ENCODE results near the gene RETSAT.

RETSAT gene

GRCh38 chr2:85354286-85355072 lies at the start of gene RETSAT, which contains the start of gene ELMOD3:
TSS of gene RETSAT (minus strand) at chr2:85354528. CDS start at chr2:85354507, 21 bp downstream.
TSS of gene ELMOD3 (plus strand) at chr2:85354769. CDS start at chr2:85357199, 2,430 bp downstream.
- Histone ChIP-seq H3K4me1 (no peaks in the 10 kb centered on the region; the same call in 1 of the 2 replicates), H3K36me3 (replicated peaks) (peaks cover 19% of the 10 kb centered on the region), H3K4me3 (peak within 1 kb of the TSS; percentile 74), H3K9me3 (no peaks in the 10 kb centered on the region), H3K27me3 (ENCODE audit: low read depth) (no peaks in the 10 kb centered on the region)
- in situ Hi-C loops (cut with MboI; ENCODE audit: low sequenced_read_pairs) = no loop called here
- peak; percentile 97 to 99 for DNase-seq (ENCODE audit: low spot score in 2 of 2)

GRCh38 chr2:85401844-85402243 lies 47.5 kb upstream of the RETSAT start:
- peaks cover 10% of the 10 kb centered on the region for H3K9me3 ChIP-seq
- H3K4me1 ChIP-seq = no peaks in the 10 kb centered on the region; the same call in 1 of the 2 replicates
- no peaks in the 10 kb centered on the region for H3K27me3 ChIP-seq (ENCODE audit: low read depth)
- H3K4me3 ChIP-seq = no peak overlapping the region
- DNase-seq (ENCODE audit: low spot score in 2 of 2) = no peak
- in situ Hi-C loops (cut with MboI; ENCODE audit: low sequenced_read_pairs) = no loop called here
- no peaks in the 10 kb centered on the region for H3K36me3 ChIP-seq (replicated peaks)

GRCh38 chr2:85401464-85401805 lies 47.1 kb upstream of the RETSAT start:
- Histone ChIP-seq H3K36me3 (replicated peaks) (no peaks in the 10 kb centered on the region), H3K9me3 (peaks cover 10% of the 10 kb centered on the region), H3K4me3 (no peak overlapping the region), H3K4me1 (no peaks in the 10 kb centered on the region; the same call in 1 of the 2 replicates), H3K27me3 (ENCODE audit: low read depth) (no peaks in the 10 kb centered on the region)
- DNase-seq (ENCODE audit: low spot score in 2 of 2) = no peak
- in situ Hi-C loops (cut with MboI; ENCODE audit: low sequenced_read_pairs) = no loop called here

- Histone ChIP-seq H3K27me3 (ENCODE audit: low read depth) (no peaks in the 10 kb centered on the region), H3K36me3 (replicated peaks) (no peaks in the 10 kb centered on the region), H3K4me3 (no peak overlapping the region), H3K9me3 (peaks cover 10% of the 10 kb centered on the region), H3K4me1 (no peaks in the 10 kb centered on the region; the same call in 1 of the 2 replicates)
- DNase-seq (ENCODE audit: low spot score in 2 of 2) = no peak
- in situ Hi-C loops (cut with MboI; ENCODE audit: low sequenced_read_pairs) = no loop called here
Observed at GRCh38 chr2:85400541-85401463, 46.5 kb upstream of the RETSAT start.

DNA sequence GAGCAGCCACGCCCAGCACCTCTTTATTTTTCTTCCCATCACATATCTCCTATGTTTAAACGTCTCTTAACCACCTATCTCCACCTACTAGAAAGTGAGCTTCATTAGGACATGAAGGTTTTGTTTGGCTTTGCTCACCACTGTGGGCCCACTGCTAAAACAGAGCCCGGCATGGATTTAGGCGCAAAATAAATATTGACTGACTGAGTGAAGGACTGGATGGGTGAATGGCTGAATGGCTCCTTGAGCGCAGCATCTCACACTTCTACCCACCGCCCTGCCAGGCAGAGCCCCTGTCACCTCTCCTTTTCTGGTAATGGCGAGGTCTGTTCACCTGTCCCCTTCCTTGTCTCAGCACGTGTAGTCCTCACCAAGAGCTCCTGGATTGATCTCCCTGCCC lies 45.7 kb upstream of the RETSAT start:
- Histone ChIP-seq H3K4me1 (no peaks in the 10 kb centered on the region; the same call in 1 of the 2 replicates), H3K36me3 (replicated peaks) (no peaks in the 10 kb centered on the region), H3K4me3 (no peak overlapping the region), H3K27me3 (ENCODE audit: low read depth) (no peaks in the 10 kb centered on the region), H3K9me3 (peaks cover 10% of the 10 kb centered on the region)
- DNase-seq (ENCODE audit: low spot score in 2 of 2) = no peak
- in situ Hi-C loops (cut with MboI; ENCODE audit: low sequenced_read_pairs) = no loop called here

GRCh38 chr2:85399183-85399455 lies 44.8 kb upstream of the RETSAT start:
- Histone ChIP-seq H3K27me3 (ENCODE audit: low read depth) (no peaks in the 10 kb centered on the region), H3K4me3 (no peak overlapping the region), H3K36me3 (replicated peaks) (no peaks in the 10 kb centered on the region), H3K4me1 (no peaks in the 10 kb centered on the region), H3K9me3 (peaks cover 5% of the 10 kb centered on the region)
- DNase-seq (ENCODE audit: low spot score in 2 of 2) = no peak
- in situ Hi-C loops (cut with MboI; ENCODE audit: low sequenced_read_pairs) = no loop called here

- Histone ChIP-seq H3K4me3 (no peak overlapping the region), H3K4me1 (no peaks in the 10 kb centered on the region), H3K36me3 (replicated peaks) (no peaks in the 10 kb centered on the region), H3K9me3 (peaks cover 5% of the 10 kb centered on the region), H3K27me3 (ENCODE audit: low read depth) (no peaks in the 10 kb centered on the region)
- no peak for DNase-seq (ENCODE audit: low spot score in 2 of 2)
- in situ Hi-C loops (cut with MboI; ENCODE audit: low sequenced_read_pairs) = no loop called here
Observed at GRCh38 chr2:85398426-85399182, 44.3 kb upstream of the RETSAT start.

DNA sequence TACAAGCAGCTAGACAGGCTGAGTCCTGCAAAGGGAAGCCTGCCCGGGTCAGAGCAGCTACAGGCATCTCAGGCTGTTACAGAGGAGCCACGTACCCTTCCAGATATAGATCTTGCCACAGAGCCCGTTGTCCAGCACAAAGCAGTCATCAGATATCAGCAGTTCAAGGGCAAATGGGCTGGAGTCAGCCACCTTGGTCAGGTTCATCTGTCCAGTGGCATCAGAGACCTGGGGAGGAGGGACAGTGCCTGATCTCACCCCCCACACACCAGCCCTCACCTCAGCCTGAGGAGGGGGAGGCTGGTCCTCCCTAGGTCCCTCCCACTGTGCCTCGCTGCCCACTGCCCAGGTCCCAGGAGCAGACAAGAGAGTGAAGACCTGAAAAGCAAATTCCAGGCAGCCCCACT lies 43.6 kb upstream of the RETSAT start:
- Histone ChIP-seq H3K9me3 (no peaks in the 10 kb centered on the region), H3K4me3 (no peak overlapping the region), H3K36me3 (replicated peaks) (no peaks in the 10 kb centered on the region), H3K4me1 (no peaks in the 10 kb centered on the region), H3K27me3 (ENCODE audit: low read depth) (no peaks in the 10 kb centered on the region)
- in situ Hi-C loops (cut with MboI; ENCODE audit: low sequenced_read_pairs) = no loop called here
- DNase-seq (ENCODE audit: low spot score in 2 of 2) = no peak

DNA sequence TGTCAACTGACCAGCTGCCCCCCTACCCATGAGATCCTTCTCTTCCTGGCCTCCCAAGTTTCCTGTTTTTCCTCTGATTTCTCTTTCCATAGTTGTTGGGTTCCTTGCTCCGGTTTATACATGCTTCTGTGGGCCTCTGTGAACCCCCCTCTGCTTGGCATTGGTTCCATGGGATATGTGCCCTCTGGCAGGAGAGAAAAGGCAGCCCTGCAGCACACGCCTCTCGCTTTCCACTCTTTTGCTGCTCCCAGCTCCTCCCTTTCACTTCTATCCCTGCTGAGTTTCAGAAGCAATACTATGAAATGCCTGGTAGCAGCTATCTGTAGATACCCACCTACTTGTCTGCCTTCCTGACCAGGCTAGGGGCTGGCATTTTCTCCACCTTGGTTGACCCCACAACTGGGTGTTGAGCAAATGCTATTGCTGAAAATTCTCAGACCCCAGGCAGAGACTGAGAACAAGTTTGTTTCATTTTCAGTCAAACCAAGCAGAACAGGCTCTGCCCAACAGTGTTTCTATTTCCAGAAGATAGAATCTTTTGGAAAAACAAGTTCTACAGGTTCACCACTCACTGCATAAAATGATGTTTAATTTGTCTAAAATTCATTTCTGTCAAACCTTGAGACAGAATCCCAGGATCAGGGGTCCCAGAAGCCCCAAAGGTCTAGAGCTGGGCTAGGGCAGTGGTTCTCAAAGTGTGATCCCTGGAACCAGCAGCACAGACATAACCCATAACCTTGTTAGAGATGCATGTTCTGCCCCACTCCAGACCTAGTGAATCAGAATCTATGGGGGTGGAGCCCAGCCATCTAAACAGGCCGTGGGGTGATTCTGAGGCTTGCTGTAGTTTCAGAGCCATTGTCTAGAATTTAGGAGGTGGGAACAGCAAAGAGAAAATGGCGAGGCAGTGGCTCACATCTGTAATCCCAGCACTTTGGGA lies 42.5 kb upstream of the RETSAT start:
- in situ Hi-C loops (cut with MboI; ENCODE audit: low sequenced_read_pairs) = no loop called here
- no peaks in the 10 kb centered on the region for H3K27me3 ChIP-seq (ENCODE audit: low read depth)
- H3K4me1 ChIP-seq = no peaks in the 10 kb centered on the region
- no peaks in the 10 kb centered on the region for H3K9me3 ChIP-seq
- H3K36me3 ChIP-seq (replicated peaks) = no peaks in the 10 kb centered on the region
- H3K4me3 ChIP-seq = no peak overlapping the region
- no peak for DNase-seq (ENCODE audit: low spot score in 2 of 2)

DNA sequence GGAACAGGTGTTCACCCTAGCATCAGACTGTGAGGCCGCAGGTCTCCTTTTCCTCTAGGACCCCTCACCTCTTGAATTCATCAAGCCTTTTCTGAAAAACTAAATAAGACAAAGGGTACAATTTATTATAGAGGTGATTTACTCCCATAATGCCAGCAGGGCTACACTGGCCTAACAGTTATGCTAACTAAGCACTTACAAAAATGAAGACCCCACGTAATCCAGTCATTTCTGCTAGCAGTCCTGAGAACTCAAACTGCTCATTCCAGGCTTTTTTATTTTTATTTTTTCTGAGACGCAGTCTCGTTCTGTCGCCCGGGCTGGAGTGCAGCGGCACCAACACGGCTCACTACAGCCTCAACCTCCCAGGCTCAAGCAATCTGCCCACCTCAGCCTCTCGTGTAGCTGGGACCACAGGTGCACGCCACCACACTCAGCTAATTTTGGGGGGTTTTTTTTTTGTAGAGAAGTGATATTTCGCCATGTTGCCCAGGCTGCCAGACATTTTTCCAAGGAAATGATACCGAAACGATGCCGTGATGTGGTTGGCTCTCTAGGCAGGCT lies 41.7 kb upstream of the RETSAT start:
- Histone ChIP-seq H3K27me3 (ENCODE audit: low read depth) (no peaks in the 10 kb centered on the region), H3K36me3 (replicated peaks) (no peaks in the 10 kb centered on the region; the same call in 1 of the 2 replicates)
- in situ Hi-C loops (cut with MboI; ENCODE audit: low sequenced_read_pairs) = no loop called here

DNA sequence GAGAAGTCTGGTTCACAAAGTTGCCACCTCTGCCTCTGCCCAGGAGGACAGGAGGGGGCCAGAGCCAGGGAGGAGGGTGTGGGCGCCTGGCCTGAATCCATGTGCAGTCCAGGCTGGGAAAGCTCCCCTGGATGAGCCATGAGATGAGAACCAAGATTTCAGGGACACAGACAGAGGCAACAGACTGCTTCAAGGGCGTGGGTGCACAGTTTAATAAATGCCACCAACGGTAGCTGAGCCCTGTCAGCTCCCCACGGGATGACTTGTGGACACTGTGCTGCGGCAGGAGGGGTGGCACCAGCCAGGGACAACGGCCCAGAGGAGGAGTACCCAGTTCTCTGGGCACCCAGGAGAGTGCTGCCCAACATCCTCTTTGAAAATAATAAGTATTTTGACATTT lies 40.6 kb upstream of the RETSAT start:
- H3K4me1 ChIP-seq = no peaks in the 10 kb centered on the region
- in situ Hi-C loops (cut with MboI; ENCODE audit: low sequenced_read_pairs) = no loop called here
- no peak overlapping the region for H3K4me3 ChIP-seq
- no peaks in the 10 kb centered on the region; the same call in 1 of the 2 replicates for H3K36me3 ChIP-seq (replicated peaks)
- no peaks in the 10 kb centered on the region for H3K9me3 ChIP-seq
- DNase-seq (ENCODE audit: low spot score in 2 of 2) = no peak
- H3K27me3 ChIP-seq (ENCODE audit: low read depth) = no peaks in the 10 kb centered on the region

More for the DNA sequence above, 41.7 kb upstream of the RETSAT start:
- H3K4me3 ChIP-seq = no peak overlapping the region
- no peaks in the 10 kb centered on the region for H3K9me3 ChIP-seq
- no peak for DNase-seq (ENCODE audit: low spot score in 2 of 2)
- no peaks in the 10 kb centered on the region for H3K4me1 ChIP-seq

GRCh38 chr2:85394261-85394681 lies 39.9 kb upstream of the RETSAT start:
- Histone ChIP-seq H3K4me3 (no peak overlapping the region), H3K27me3 (ENCODE audit: low read depth) (no peaks in the 10 kb centered on the region), H3K36me3 (replicated peaks) (no peaks in the 10 kb centered on the region; the same call in 1 of the 2 replicates), H3K4me1 (no peaks in the 10 kb centered on the region), H3K9me3 (no peaks in the 10 kb centered on the region)
- peak in 1 of 2 experiments; percentile 59 for DNase-seq (ENCODE audit: low spot score in 2 of 2)
- in situ Hi-C loops (cut with MboI; ENCODE audit: low sequenced_read_pairs) = no loop called here
